Activated CD4-positive, alpha-beta T cell treated with anti-CD3 and anti-CD28 coated beads for 1 hour (primary cell): ENCODE data around the gene JAGN1.
"Not testable (repeated sequence)": the region's sequence is repeated elsewhere in the genome, so short reads cannot be mapped to it uniquely, and the experiment has no call there.

ENCODE experiments used
- DNase-seq: peaks from one replicate; pipeline ENCODE4 v3.0.0-alpha.2; 2020

The JAGN1 gene

GRCh38 chr3:9899289-9899791 lies 8.9 kb downstream of the JAGN1 start:
- DNase-seq: no peak

DNA sequence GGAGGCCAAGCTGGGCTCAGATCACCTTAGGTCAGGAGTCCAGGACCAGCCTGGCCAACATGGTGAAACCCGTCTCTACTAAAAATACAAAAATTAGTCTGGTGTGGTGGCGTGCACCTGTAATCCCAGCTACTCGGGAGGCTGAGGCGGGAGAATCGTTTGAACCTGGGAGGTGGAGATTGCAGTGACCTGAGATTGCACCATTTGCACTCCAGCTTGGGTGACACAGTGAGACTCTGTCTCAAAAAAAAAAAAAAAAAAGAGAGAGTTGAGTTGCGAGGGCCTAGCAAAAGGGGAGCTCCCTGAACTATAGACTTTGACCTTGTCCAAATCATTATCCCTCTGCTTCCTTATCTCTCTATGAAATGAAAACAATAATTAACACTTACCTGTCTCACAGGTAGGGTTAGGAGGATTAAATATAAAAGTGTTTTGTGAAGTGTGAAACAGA lies 10.6 kb downstream of the JAGN1 start:
- not testable (repeated sequence) for DNase-seq

DNA sequence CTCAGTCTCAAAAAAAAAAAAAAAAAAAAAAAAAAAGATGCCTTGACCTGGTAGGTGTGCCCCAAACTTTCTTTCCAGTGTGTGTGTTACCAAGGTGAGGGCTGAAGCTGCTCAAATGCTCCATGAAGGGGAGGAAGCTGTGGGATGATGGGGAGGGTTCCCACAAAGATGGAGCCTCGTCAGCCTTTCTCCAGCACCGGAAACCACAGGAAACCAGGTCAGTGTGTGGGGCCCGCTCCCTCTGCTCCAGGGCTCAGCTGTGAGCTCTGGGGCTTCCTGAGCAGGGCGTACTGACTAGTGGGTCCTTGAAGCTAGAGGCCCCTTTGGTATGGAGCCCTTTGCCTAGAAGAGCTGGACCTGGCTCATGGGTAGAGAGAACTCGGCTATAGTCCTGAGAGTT lies 11.6 kb downstream of the JAGN1 start:
- DNase-seq: no peak

- no peak for DNase-seq
Measured at GRCh38 chr3:9902372-9903237, 12.2 kb downstream of the JAGN1 start, which contains the start of gene IL17RE. Gene IL17RE (plus strand): TSS chr3:9902848. CDS start chr3:9902933, 85 bp downstream.

GRCh38 chr3:9903238-9903624 lies 12.8 kb downstream of the JAGN1 start:
- DNase-seq: no peak

GRCh38 chr3:9903904-9904303 lies 13.5 kb downstream of the JAGN1 start:
- DNase-seq: no peak

- no peak for DNase-seq
Measured at GRCh38 chr3:9906480-9906879, 16.1 kb downstream of the JAGN1 start.

DNA sequence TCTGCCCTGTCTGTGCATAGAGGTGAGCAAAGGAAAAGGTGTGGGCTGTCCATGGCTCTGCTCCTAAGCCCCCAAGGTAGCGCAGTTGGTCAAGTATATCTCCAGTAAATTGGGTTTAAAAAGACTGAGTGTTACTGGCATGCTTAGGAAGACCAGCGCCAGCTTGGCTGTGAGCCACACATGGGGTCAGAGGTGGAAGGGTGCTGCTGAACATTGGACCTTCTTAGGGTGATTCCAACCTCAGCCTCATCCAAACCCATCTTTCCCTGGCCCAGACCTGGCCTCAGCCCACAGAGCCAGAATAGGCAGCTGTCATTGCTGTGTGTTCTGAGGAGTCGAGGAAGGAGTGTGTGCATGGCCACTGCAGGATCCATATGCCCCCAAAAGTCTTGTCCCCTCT lies 17.9 kb downstream of the JAGN1 start:
- DNase-seq: no peak

DNA sequence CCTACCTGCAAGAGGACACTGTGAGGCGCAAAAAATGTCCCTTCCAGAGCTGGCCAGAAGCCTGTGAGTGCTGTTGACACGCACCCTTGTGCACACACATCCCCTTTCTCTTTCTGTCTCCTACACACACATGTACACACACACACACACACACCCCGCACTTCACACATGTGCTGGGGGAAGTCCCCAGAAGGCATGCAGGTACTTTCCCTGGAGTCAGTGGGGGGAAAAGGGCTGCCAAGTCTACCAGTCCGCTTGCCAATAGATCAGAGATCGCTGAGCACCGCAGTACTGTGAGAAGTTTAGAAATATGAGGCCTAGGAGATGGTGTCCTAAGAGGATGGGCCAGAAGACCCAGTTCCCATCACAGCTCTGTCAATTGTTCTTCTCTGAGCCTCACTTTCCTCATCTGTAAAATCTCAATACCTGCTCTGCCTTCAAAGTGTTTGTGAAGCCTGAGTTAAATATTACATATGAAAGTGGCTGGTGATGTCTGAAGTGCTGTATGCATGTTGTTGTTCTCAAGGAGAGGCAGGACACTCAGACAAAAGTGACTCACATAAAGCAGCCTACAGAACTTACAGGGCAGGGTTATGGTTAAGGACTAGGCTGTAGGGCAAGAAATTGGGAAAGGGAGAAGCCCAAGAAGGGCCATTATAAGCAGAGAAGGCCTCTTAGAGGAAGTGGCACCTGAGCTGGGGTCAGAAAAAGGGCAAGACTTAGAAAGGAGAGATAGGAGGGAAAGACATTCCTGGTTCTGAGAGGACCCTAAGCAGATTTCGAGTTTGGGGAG lies 19.0 kb downstream of the JAGN1 start:
- DNase-seq: no peak

DNA sequence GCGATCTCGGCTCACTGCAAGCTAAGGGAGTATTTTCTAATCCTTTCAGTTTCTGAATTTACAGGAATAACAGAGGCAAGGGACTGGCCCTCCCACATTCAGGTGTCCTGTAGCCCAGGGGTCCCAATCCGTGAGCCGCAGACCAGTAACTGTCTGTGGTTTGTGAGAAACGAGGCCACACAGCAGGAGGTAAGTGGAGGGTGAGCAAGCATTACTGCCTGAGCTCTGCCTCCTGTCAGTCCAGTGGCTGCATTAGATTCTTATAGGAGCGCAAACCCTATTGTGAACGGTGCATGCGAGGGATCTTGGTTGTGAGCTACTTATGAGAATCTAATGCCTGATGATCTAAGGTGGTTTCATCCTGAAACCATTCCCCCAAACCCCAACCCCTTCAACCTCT lies 21.5 kb downstream of the JAGN1 start:
- no peak for DNase-seq

DNA sequence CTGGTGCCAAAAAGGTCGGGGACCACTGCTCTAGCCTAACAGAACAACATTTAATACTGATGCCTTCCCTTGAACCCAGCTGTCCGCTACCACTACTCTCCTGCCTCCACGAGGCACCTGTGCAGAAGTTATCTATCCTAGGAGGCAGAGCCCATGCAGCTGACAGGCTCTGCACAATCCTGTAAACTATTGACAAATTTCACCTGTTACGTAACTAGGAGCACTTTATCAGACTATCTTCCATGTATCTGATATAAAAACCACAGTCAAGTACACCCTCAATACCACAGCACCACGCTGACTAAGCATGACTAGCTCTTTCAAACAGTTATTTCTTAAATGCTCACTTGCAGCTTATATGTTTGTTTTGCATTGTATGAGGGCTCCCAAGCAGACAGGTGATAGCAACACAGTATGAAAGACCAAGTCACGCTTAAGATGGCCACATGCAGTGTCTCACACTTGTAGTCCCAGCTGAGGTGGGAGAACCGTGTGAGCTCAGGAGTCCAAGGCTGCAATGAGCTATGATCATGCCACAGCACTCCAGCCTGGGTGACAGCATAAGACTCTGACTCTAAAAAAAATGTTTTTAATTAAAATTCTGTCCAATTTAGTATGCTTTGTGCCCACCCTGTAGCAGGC lies 22.0 kb downstream of the JAGN1 start:
- no peak for DNase-seq

DNA sequence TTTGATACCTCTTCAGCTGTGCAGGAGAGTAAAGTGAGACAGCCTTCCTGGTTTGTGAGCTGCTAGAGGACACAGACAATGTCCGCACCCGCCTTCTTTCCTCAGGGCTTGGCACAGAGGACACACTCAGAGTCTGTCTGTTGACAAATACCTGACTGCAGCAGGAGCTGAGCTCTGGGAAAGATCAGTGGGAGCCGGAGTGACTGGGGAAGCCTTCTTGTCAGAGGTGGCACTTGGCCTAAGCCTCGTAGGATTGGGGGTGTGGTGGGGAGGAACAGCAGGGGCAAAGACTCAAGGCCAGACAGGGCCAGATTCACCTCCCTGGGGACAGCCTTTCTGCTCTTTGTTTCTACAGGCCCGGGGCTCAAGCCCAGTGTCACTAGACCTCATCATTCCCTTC lies 23.2 kb downstream of the JAGN1 start:
- no peak for DNase-seq

GRCh38 chr3:9914011-9914410 lies 23.6 kb downstream of the JAGN1 start:
- DNase-seq: no peak

DNA sequence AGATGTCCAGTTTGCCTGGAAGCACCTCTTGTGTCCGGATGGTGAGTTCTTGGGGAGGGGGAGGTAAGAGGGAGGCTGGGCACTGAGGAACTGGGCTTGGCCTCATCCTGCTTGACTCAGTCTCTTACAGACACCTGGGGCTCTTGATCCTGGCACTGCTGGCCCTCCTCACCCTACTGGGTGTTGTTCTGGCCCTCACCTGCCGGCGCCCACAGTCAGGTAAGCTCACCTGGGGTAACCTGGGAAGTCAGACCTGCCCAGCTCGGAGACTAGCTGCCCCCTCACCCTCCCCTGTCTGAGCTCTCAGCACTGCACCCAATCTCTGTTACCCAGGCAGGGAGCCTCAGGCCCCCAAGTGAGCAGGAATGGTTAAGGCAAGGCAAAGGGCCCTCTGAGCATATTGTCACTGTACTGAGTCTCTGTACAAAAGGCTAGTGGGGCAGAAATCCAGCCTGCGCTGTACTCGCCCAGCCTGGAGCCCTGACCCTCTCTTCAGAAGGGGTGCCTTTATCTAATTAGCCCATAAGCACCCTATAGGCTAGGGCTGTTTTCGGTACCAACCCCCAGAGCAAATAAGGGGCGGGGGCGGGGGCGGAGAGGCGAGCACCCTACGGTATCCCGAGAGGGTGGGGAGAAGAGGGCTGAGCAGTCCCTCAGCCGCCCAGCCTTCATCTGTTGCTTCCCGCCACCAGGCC lies 24.3 kb downstream of the JAGN1 start:
- no peak for DNase-seq

GRCh38 chr3:9915254-9916141 lies 25.1 kb downstream of the JAGN1 start:
- no peak for DNase-seq

DNA sequence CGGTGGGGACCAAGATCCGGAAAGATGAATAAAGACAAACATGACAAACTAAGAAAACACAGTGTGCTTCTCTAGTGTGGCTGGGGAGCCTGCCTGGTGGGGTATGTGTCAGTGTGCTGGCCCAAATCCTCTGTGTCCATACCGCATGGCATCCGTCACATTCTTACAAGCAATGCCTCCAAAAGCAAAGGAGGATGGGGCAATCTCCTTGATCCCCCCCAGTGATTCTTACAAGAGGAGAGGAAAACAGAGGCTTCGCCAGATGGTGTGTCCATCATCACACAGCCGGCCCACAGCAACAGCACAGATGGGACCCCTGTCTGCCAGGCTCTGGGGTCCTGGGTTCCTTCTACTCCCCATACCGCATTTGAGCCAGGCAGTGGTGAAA lies 25.9 kb downstream of the JAGN1 start:
- no peak for DNase-seq

- no peak for DNase-seq
Measured at GRCh38 chr3:9916734-9917680, 26.6 kb downstream of the JAGN1 start, which contains the start of gene IL17RC. Gene IL17RC (plus strand): TSS chr3:9917098. CDS start chr3:9917316, 218 bp downstream.

DNA sequence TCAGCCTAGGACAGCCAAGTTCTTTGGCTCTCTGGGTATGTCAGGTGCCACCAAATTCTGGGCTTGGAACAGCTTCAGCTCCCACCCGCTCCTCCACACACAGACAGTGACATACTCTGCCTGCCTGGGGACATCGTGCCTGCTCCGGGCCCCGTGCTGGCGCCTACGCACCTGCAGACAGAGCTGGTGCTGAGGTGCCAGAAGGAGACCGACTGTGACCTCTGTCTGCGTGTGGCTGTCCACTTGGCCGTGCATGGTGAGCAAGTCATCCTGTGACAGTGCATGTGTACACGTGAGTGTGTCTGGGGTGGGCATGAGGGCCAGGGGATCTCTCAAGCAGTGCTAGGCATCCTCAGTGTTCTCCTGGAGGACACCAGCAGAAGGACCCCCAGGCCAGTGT lies 27.4 kb downstream of the JAGN1 start:
- DNase-seq: no peak

- no peak for DNase-seq
Measured at GRCh38 chr3:9918261-9919038, 28.0 kb downstream of the JAGN1 start.
